ENCODE data around the gene ARMH3.

ARMH3 gene

GRCh38 chr10:101840741-101841453, 215.1 kb downstream of the ARMH3 start:
- peak overlapping the region; percentile 59 for H3K4me3 ChIP-seq (ENCODE audit: low read depth, low read length)
- no peaks in the 10 kb centered on the region for H3K9me3 ChIP-seq
- peak; percentile 86 for DNase-seq
- no peaks in the 10 kb centered on the region for H3K27me3 ChIP-seq
- TF ChIP-seq CTCF (IDR thresholded peaks at IDR 0.05; ENCODE audit: low read depth, low read length): peak; percentile 93
- no peaks in the 10 kb centered on the region for H3K36me3 ChIP-seq
- peaks cover 3% of the 10 kb centered on the region for H3K4me1 ChIP-seq

GRCh38 chr10:101840102-101840684, 215.8 kb downstream of the ARMH3 start:
- TF ChIP-seq CTCF (IDR thresholded peaks at IDR 0.05; ENCODE audit: low read depth, low read length): no peak
- Histone ChIP-seq H3K4me1 (peaks cover 3% of the 10 kb centered on the region), H3K27me3 (no peaks in the 10 kb centered on the region), H3K4me3 (ENCODE audit: low read depth, low read length) (peak overlapping the region; percentile 59), H3K36me3 (no peaks in the 10 kb centered on the region), H3K9me3 (no peaks in the 10 kb centered on the region)
- DNase-seq: no peak

- peak; percentile 71 for DNase-seq
Observed at GRCh38 chr10:101839416-101840063, 216.4 kb downstream of the ARMH3 start.

GRCh38 chr10:101839002-101839401, 217.0 kb downstream of the ARMH3 start:
- Histone ChIP-seq H3K9me3 (no peaks in the 10 kb centered on the region), H3K36me3 (no peaks in the 10 kb centered on the region), H3K4me1 (peaks cover 3% of the 10 kb centered on the region)

More at GRCh38 chr10:101839416-101840063, 216.4 kb downstream of the ARMH3 start:
- Histone ChIP-seq H3K4me3 (ENCODE audit: low read depth, low read length) (peak overlapping the region; percentile 59), H3K36me3 (no peaks in the 10 kb centered on the region), H3K4me1 (peaks cover 3% of the 10 kb centered on the region), H3K27me3 (no peaks in the 10 kb centered on the region), H3K9me3 (no peaks in the 10 kb centered on the region)
- no peak for TF ChIP-seq CTCF (IDR thresholded peaks at IDR 0.05; ENCODE audit: low read depth, low read length)

GRCh38 chr10:101838416-101838970, 217.5 kb downstream of the ARMH3 start:
- no peak for DNase-seq
- Histone ChIP-seq H3K36me3 (no peaks in the 10 kb centered on the region), H3K4me1 (peaks cover 3% of the 10 kb centered on the region), H3K27me3 (no peaks in the 10 kb centered on the region), H3K9me3 (no peaks in the 10 kb centered on the region), H3K4me3 (ENCODE audit: low read depth, low read length) (no peak overlapping the region)
- TF ChIP-seq CTCF (IDR thresholded peaks at IDR 0.05; ENCODE audit: low read depth, low read length): no peak

More at GRCh38 chr10:101839002-101839401, 217.0 kb downstream of the ARMH3 start:
- no peak for TF ChIP-seq CTCF (IDR thresholded peaks at IDR 0.05; ENCODE audit: low read depth, low read length)
- Histone ChIP-seq H3K4me3 (ENCODE audit: low read depth, low read length) (no peak overlapping the region), H3K27me3 (no peaks in the 10 kb centered on the region)
- no peak for DNase-seq
